ENCODE data around the gene ETV4. TPM values are rescaled to one million over a fixed set of nuclear protein-coding genes. Genes with fewer than 3 reads are reported as not detected.
"Not testable (repeated sequence)": the region's sequence is repeated elsewhere in the genome, so short reads cannot be mapped to it uniquely, and the experiment has no call there.

Gene ETV4
- total RNA-seq, 4 donors from 2014 or later, result 0.29 to 0.67 (median 0.42) TPM; not detected in 1

DNA sequence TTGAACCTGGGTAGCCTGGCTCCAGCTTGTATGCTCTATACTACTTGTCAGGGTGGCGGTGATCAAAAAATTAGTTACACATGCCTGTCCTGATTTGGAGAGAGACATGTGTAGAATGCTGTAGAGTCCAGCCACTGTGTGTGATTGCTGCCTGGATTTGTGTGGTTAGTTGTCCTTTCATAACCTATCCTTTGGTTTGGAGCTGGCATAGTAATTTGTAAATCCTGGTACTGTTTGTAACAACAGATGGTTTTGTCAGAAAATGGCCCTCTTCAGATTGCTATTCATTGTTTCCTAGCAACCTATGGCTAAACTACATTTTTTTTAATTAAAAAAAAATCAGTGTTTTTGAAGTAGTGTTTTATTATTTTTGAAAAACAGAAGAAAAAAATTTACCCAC lies 30.5 kb downstream of the ETV4 start:
- Histone ChIP-seq H3K9me3 (no peaks in the 10 kb centered on the region), H3K27me3 (no peaks in the 10 kb centered on the region), H3K27ac (peak overlapping the region in 3 of 4 donors; percentile 16 to 77 (median 68)), H3K4me3 (no peak overlapping the region), H3K4me1 (peaks cover 10 to 19% of the 10 kb centered on the region in 2 donors), H3K36me3 (peaks cover 0 to 63% of the 10 kb centered on the region in 2 donors)
- TF ChIP-seq POLR2A (IDR thresholded peaks at IDR 0.05), result no peak
- TF ChIP-seq, protein P1, sequence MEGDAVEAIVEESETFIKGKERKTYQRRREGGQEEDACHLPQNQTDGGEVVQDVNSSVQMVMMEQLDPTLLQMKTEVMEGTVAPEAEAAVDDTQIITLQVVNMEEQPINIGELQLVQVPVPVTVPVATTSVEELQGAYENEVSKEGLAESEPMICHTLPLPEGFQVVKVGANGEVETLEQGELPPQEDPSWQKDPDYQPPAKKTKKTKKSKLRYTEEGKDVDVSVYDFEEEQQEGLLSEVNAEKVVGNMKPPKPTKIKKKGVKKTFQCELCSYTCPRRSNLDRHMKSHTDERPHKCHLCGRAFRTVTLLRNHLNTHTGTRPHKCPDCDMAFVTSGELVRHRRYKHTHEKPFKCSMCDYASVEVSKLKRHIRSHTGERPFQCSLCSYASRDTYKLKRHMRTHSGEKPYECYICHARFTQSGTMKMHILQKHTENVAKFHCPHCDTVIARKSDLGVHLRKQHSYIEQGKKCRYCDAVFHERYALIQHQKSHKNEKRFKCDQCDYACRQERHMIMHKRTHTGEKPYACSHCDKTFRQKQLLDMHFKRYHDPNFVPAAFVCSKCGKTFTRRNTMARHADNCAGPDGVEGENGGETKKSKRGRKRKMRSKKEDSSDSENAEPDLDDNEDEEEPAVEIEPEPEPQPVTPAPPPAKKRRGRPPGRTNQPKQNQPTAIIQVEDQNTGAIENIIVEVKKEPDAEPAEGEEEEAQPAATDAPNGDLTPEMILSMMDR (IDR thresholded peaks at IDR 0.05 in 4 of 5, conservative IDR thresholded peaks at IDR 0.05 in 1 of 5), result no peak
- in situ Hi-C loops (cut with MboI; ENCODE audit: low sequenced_read_pairs in 4 of 4) (no loop called here), intact Hi-C loops (cut with DNase I; ENCODE audit: low total_unique reads) (no loop called here)
- DNase-seq (no peak), ATAC-seq (no peak)

DNA sequence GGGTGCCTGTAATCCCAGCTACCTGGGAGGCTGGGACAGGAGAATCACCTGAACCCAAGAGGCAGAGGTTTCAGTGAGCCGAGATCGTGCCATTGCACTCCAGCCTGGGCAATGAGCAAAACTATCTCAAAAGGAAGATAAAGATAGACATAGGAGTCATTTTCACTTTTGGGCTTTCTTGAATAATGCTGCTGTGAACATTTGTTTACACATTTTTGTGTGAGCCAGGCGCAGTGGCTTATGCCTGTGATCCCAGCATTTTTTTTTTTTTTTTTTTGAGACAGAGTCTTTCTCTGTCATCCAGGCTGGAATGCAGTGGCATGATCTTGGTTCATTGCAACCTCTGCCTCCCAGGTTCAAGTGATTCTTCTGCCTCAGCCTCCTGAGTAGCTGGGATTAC lies 34.9 kb downstream of the ETV4 start:
- intact Hi-C loops (cut with DNase I; ENCODE audit: low total_unique reads); H3K4me3 ChIP-seq; in situ Hi-C loops (cut with MboI; ENCODE audit: low sequenced_read_pairs in 4 of 4); H3K9me3 ChIP-seq; H3K27ac ChIP-seq; ATAC-seq; DNase-seq; H3K27me3 ChIP-seq: not testable (repeated sequence)
- Histone ChIP-seq H3K36me3 (peaks cover 5 to 67% of the 10 kb centered on the region in 2 donors), H3K4me1 (peaks cover 10 to 19% of the 10 kb centered on the region in 2 donors)

DNA sequence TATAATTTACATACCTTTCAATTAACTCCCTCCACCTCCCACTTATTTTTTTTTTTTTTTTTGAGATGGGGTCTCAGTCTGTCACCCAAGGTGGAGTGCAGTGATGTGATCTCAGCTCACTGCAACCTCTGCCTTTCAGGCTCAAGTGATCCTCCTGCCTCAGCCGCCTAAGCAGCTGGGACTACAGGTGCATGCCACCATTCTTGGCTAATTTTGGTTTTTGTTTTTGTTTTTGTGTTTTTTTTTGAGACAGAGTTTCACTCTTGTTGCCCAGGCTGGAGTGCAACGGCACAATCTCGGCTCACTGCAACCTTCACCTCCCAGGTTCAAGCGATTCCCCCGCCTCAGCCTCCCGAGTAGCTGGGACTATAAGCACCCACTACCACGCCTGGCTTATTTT lies 36.7 kb downstream of the ETV4 start:
- DNase-seq; ATAC-seq; H3K9me3 ChIP-seq; in situ Hi-C loops (cut with MboI; ENCODE audit: low sequenced_read_pairs in 4 of 4); H3K27me3 ChIP-seq; H3K4me1 ChIP-seq; intact Hi-C loops (cut with DNase I; ENCODE audit: low total_unique reads); H3K27ac ChIP-seq; H3K4me3 ChIP-seq: not testable (repeated sequence)
- H3K36me3 ChIP-seq, result peaks cover 5 to 85% of the 10 kb centered on the region in 2 donors

DNA sequence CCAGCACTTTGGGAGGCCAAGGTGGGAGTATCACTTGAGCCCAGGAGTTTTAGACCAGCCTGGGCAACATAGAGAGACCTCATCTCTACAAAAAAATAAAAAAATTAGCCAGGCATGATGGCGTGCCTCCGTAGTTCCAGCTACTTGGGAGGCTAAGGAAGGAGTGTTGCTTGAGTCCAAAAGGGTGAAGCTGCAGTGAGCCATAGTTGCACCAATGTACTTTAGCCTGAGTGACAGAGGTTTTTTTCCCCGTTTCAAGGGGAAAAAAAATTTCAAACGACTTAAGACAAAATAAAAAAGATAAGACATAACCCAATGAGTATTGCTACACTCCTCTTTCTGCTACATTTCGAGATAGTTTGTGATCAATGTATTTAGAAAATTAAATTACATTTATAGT lies 55.5 kb downstream of the ETV4 start:
- in situ Hi-C loops (cut with MboI; ENCODE audit: low sequenced_read_pairs in 4 of 4), result loop anchor here in 1 of 4 donors (25.0 kb wide), 1 partner anchor 278 kb away; the partner anchor contains the start of gene TMEM106A

DNA sequence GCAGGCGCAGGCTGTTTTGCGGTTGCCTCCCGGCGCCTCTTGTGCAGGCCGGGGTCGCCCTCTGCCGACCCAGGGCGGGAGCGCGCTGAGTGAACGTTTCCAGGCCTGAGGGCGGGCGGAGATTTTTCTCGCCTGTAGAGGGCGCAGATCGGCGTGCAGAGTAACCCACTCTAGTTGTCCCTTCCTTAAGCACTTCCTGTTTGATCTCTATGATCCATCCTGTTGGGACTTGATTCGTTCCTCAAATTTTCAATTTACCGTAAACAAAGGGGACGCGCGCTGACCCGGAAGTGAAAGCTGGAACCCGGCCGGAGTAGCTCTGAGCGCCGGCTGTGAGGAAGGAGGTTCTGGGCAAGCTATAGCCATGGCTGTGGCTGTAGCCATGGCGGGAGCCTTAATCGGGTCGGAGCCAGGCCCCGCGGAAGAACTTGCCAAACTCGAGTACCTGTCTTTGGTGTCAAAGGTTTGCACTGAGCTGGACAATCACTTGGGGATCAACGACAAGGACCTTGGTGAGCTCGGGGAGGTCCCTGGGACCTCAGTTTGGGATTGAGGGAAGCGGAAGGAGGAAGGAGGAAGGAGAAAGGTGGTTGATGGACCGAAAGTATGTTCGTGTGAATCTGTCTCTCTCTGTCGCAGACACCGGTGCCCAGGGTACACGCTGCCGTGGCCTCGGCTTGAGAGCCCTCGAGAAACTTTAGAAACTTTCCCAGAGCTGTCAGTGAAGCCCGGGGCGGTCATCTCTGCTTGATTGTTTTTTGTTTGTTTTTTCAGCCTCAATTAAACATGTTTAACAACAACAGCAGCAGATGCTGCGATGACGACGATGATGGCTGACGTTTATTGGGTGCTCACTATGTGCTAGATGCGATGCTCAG lies 62.2 kb downstream of the ETV4 start, which contains the start of gene DHX8:
TSS of gene DHX8 (plus strand) at position 302 of the 878 bp plus-strand sequence. CDS start at position 365, 63 bp downstream.
- peak within 1 kb of the TSS; percentile 79 to 92 (median 81) for H3K27ac ChIP-seq
- no peaks in the 10 kb centered on the region for H3K9me3 ChIP-seq
- no peaks in the 10 kb centered on the region for H3K36me3 ChIP-seq
- H3K27me3 ChIP-seq, result no peaks in the 10 kb centered on the region
- DNase-seq, result peak; percentile 96
- peak; percentile 56 to 63 for TF ChIP-seq POLR2A (IDR thresholded peaks at IDR 0.05)
- TF ChIP-seq, protein P1 (IDR thresholded peaks at IDR 0.05 in 4 of 5, conservative IDR thresholded peaks at IDR 0.05 in 1 of 5), result peak; percentile 100
- H3K4me1 ChIP-seq, result peaks cover 23 to 24% of the 10 kb centered on the region in 2 donors
- intact Hi-C loops (cut with DNase I; ENCODE audit: low total_unique reads) (loop anchor here (1.0 to 2.0 kb wide), 5 partner anchors 86 to 531 kb away; partner anchors contain the start of genes ARL4D, NBR1 and TMEM101), in situ Hi-C loops (cut with MboI; ENCODE audit: low sequenced_read_pairs in 4 of 4) (loop anchor here (5.0 to 25.0 kb wide), 3 partner anchors 87 to 272 kb away; partner anchors contain the start of genes ARL4D (in 1 of the 4) and TMEM106A (in 1 of the 4))
- ATAC-seq, result peak; percentile 98 to 99
- peak within 1 kb of the TSS; percentile 66 to 85 (median 80) for H3K4me3 ChIP-seq

More for the DNA sequence above, 55.5 kb downstream of the ETV4 start:
- no peaks in the 10 kb centered on the region for H3K27me3 ChIP-seq
- TF ChIP-seq, protein P1 (IDR thresholded peaks at IDR 0.05 in 4 of 5, conservative IDR thresholded peaks at IDR 0.05 in 1 of 5), result no peak
- no peak for TF ChIP-seq POLR2A (IDR thresholded peaks at IDR 0.05)
- ATAC-seq (no peak), DNase-seq (no peak)
- H3K9me3 ChIP-seq, result no peaks in the 10 kb centered on the region
- H3K4me1 ChIP-seq, result peaks cover 9 to 11% of the 10 kb centered on the region in 2 donors
- intact Hi-C loops (cut with DNase I; ENCODE audit: low total_unique reads), result no loop called here
- H3K4me3 ChIP-seq, result no peak overlapping the region
- peaks cover 3 to 54% of the 10 kb centered on the region in 2 donors for H3K36me3 ChIP-seq
- H3K27ac ChIP-seq, result no peak overlapping the region
